ENCODE measurements around the gene EIF4G2.

DNA sequence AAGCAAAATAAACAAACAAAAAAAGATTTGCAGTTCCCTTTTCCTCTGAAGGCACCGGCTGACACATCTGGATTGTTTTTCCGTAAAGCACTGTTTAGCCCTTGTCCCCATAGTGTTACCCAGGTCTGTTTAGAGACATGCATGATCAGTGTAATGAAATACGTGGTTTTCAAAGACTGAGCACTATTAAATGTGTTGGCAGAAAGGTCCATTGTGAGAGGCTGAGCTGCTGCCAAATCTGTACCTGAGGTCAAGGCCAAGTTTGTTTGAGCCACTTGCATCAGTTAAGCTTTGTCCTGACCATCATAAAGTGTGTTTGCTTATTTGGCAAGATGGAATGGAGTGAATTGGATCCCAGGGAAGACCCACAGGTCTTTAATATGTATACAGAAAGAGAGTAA, 31.3 kb downstream of the EIF4G2 start:
- TF ChIP-seq, protein P1, sequence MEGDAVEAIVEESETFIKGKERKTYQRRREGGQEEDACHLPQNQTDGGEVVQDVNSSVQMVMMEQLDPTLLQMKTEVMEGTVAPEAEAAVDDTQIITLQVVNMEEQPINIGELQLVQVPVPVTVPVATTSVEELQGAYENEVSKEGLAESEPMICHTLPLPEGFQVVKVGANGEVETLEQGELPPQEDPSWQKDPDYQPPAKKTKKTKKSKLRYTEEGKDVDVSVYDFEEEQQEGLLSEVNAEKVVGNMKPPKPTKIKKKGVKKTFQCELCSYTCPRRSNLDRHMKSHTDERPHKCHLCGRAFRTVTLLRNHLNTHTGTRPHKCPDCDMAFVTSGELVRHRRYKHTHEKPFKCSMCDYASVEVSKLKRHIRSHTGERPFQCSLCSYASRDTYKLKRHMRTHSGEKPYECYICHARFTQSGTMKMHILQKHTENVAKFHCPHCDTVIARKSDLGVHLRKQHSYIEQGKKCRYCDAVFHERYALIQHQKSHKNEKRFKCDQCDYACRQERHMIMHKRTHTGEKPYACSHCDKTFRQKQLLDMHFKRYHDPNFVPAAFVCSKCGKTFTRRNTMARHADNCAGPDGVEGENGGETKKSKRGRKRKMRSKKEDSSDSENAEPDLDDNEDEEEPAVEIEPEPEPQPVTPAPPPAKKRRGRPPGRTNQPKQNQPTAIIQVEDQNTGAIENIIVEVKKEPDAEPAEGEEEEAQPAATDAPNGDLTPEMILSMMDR (IDR thresholded peaks at IDR 0.05), result no peak
- no peak for TF ChIP-seq EZH2 (IDR thresholded peaks at IDR 0.05)
- TF ChIP-seq EZH2phosphoT487 (IDR thresholded peaks at IDR 0.05), result no peak

Measured in neural progenitor cell (in vitro differentiated cells).